Esophagus squamous epithelium (tissue), 5 donors: ENCODE data around the gene ALDH8A1. TPM values are rescaled to one million over a fixed set of nuclear protein-coding genes. Genes with fewer than 3 reads are reported as not detected.
"Not testable (repeated sequence)": the region's sequence is repeated elsewhere in the genome, so short reads cannot be mapped to it uniquely, and the experiment has no call there.

Experiments
- DNase-seq: peaks from one replicate; lab custom pipeline; 2025; lab: John Stamatoyannopoulos, UW
- H3K27ac ChIP-seq, 4 donors: fragments of 200-600 bp; sonication (generic); one replicate each; pipeline ENCODE4 v1.5.1; 2016 to 2019; ENCODE audit warnings: mild to moderate bottlenecking in 1 of 4
- H3K27me3 ChIP-seq, 4 donors: fragments of 200-600 bp; sonication (generic); 1 replicate in 3 of 4; 2 replicates in 1 of 4; pipeline versions ENCODE4 v1.5.1 to v1.6.0; 2017 to 2021; ENCODE audit warnings: antibody characterized with exemption in 1 of 4
- H3K36me3 ChIP-seq, 3 donors: fragments of 200-600 bp; sonication (generic); one replicate each; pipeline ENCODE4 v1.5.1; 2016 to 2019
- H3K4me1 ChIP-seq, 3 donors: fragments of 200-600 bp; sonication (generic); one replicate each; pipeline ENCODE4 v1.5.1; 2017 to 2019
- H3K4me3 ChIP-seq, 4 donors: fragments of 200-600 bp; sonication (generic); 1 replicate in 3 of 4; 2 replicates in 1 of 4; pipeline ENCODE4 v1.5.1; 2016 to 2019; ENCODE audit warnings: mild to moderate bottlenecking in 2 of 4, moderate library complexity in 1 of 4
- H3K9me3 ChIP-seq, 3 donors: fragments of 200-600 bp; sonication (generic); one replicate each; pipeline ENCODE4 v1.5.1; 2016 to 2019
- POLR2A ChIP-seq, 4 donors: fragments of 450-650 bp; IDR thresholded peaks; one replicate each; pipeline ENCODE4 v1.6.1; 2017; ENCODE audit warnings: antibody characterized with exemption in 4 of 4, mild to moderate bottlenecking in 4 of 4, moderate library complexity in 3 of 4
- WGBS, 2 donors: methylation state at CpG; one replicate each; pipeline ENCODE4 v1.1.5; 2018; 5-methylcytosine and 5-hydroxymethylcytosine counted together
- intact Hi-C: fragments of 100-400 bp; cut with DNase I; formaldehyde crosslinking; loops from one replicate; pipeline ENCODE4 v1.15.0; 2022
- total RNA-seq, 4 donors: library from RNA; depleted of rRNA; stranded (reverse); fragments of >200 nt; gene quantifications; one replicate each; pipeline ENCODE4 v1.1.0, GENCODE V29; 2016
- TF ChIP-seq, protein P1 (sequence below), 6 experiments: fragments of 450-650 bp in 4 of 6; fragments of 200-600 bp in 2 of 6; sonication (generic) in 2 of 6; IDR thresholded peaks; one replicate each; pipeline ENCODE4 v1.5.1; 2016 to 2019; ENCODE audit warnings: antibody characterized with exemption in 6 of 6, mild to moderate bottlenecking in 4 of 6, moderate library complexity in 4 of 6
- donor health status: DM: yes; HTN: yes; CAD: no.

ALDH8A1 gene
- total RNA-seq, 4 donors from 2014 or later = 0.13 to 0.76 (median 0.62) TPM; not detected in 1

DNA sequence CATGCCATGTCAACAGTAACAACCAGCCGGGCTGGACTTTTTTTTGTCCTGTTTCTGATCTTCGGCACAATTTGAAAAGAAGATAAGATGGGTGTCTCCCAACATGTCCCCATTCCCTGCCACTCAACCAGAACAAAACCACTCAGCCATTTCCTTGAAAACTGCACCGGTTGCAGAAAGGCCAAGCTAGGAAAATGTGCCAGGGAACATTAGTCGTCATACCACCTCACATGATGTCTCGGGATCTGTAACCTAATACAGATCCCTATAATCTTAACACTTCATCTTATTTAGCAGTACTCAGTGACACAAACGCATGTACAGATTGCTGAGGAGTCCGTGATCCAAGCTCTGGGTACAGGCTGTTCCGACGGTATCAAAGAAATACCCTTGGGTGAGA lies 46.5 kb downstream of the ALDH8A1 start:
- TF ChIP-seq, protein P1, sequence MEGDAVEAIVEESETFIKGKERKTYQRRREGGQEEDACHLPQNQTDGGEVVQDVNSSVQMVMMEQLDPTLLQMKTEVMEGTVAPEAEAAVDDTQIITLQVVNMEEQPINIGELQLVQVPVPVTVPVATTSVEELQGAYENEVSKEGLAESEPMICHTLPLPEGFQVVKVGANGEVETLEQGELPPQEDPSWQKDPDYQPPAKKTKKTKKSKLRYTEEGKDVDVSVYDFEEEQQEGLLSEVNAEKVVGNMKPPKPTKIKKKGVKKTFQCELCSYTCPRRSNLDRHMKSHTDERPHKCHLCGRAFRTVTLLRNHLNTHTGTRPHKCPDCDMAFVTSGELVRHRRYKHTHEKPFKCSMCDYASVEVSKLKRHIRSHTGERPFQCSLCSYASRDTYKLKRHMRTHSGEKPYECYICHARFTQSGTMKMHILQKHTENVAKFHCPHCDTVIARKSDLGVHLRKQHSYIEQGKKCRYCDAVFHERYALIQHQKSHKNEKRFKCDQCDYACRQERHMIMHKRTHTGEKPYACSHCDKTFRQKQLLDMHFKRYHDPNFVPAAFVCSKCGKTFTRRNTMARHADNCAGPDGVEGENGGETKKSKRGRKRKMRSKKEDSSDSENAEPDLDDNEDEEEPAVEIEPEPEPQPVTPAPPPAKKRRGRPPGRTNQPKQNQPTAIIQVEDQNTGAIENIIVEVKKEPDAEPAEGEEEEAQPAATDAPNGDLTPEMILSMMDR (IDR thresholded peaks at IDR 0.05) = no peak
- intact Hi-C loops = no loop called here
- Histone ChIP-seq H3K36me3 (no peaks in the 10 kb centered on the region), H3K9me3 (no peaks in the 10 kb centered on the region), H3K4me1 (peaks cover 0 to 27% (median 13%) of the 10 kb centered on the region in 3 donors), H3K4me3 (no peak overlapping the region), H3K27ac (peak overlapping the region; percentile 33 to 80 (median 76)), H3K27me3 (no peaks in the 10 kb centered on the region)
- no peak for DNase-seq
- 55 to 64% methylated on average over 9 of the region's 9 CpGs for WGBS, 2 donors

DNA sequence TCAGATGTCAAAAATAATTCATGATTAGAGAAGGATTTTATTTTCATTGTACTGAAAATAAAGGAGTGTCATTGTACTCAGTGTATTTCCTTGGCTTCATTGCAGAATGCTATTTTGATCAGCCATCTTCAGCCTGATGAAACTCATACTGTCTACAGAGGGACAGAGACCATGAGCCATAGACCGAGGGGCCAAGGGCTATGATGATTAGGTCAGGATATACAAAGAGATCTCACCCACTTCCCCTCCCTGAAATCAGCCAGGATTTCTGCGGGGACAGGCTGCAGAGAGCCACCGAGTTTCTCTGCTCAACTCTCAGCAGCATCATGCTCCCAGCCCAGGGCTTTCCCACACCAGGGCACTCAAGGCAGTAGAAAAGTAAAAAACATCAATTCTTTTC lies 47.0 kb downstream of the ALDH8A1 start:
- TF ChIP-seq, protein P1 (IDR thresholded peaks at IDR 0.05) = no peak
- no peak for TF ChIP-seq POLR2A (IDR thresholded peaks at IDR 0.05)
- Histone ChIP-seq H3K9me3 (no peaks in the 10 kb centered on the region), H3K4me1 (peaks cover 0 to 22% (median 9%) of the 10 kb centered on the region in 3 donors), H3K4me3 (no peak overlapping the region), H3K27me3 (no peaks in the 10 kb centered on the region), H3K36me3 (no peaks in the 10 kb centered on the region), H3K27ac (peak overlapping the region; percentile 33 to 80 (median 76))
- WGBS, 2 donors = 56 to 75% methylated on average over 2 to 3 of the region's 3 CpGs
- intact Hi-C loops = no loop called here
- DNase-seq = no peak

DNA sequence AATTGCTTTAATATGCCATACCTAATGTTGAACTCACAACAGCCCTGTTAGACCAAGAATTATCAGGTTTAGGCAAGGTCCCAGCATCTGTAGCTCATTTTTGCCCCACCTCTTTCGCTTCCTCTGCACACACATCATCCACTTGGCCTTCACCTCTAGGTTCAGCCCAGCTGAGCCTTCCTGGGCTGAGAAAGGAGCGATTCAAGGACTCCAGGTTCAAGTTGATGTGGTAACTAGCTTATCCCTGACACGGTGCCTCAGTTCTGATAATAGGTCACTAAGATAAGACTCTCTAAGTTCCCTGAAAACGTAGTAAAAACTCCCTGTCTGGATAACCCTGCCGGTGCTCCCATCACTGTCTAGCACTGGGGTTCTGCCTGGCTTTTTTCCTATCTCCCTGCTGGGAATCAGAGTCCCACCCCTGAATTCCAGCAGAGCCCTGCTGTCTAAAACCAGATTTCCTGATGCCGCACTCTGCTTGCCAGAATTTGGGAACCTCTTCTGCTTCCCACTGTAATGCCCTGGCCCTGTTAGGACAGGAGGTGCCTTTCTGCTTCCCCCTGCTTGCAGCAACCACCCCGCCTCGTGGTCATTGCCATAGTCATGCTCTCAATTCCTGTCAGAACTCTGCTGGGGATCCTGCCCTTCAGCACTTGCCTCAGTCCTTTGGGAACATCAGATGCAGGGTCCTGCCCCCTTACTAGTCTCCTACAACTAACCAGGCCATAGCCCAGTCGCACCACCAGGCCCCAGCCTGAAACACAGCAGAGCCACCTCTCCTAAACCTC lies 47.6 kb downstream of the ALDH8A1 start:
- TF ChIP-seq POLR2A (IDR thresholded peaks at IDR 0.05) = no peak
- TF ChIP-seq, protein P1 (IDR thresholded peaks at IDR 0.05) = no peak
- no peaks in the 10 kb centered on the region for H3K9me3 ChIP-seq
- H3K4me1 ChIP-seq = peaks cover 0 to 22% (median 9%) of the 10 kb centered on the region in 3 donors
- 77 to 80% methylated on average over 8 to 9 of the region's 9 CpGs for WGBS, 2 donors
- peak overlapping the region in 3 of 4 donors; percentile 72 to 80 (median 79) for H3K27ac ChIP-seq
- H3K36me3 ChIP-seq = no peaks in the 10 kb centered on the region
- intact Hi-C loops = no loop called here
- no peak overlapping the region for H3K4me3 ChIP-seq
- DNase-seq = no peak
- H3K27me3 ChIP-seq = no peaks in the 10 kb centered on the region

DNA sequence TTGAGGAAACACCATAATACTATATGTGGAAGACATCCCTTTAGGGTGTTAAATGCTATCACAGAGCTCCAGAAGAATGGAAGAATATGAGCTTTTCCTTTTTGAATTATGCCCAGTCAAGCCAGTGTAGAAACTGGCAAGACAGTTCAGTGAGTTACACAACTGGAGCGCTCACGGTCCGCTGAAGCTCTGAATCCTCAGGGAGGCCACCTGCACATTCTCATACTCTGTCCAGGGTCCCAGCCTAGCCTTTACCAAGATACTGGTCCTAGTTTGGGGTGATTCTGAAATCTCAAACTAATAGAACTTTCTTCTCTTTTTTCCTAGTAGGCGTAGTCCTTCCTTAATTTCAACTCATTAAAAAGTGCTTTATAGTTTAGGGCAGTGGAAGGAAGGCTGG lies 51.3 kb downstream of the ALDH8A1 start:
- TF ChIP-seq, protein P1 (IDR thresholded peaks at IDR 0.05) = no peak
- TF ChIP-seq POLR2A (IDR thresholded peaks at IDR 0.05) = no peak

DNA sequence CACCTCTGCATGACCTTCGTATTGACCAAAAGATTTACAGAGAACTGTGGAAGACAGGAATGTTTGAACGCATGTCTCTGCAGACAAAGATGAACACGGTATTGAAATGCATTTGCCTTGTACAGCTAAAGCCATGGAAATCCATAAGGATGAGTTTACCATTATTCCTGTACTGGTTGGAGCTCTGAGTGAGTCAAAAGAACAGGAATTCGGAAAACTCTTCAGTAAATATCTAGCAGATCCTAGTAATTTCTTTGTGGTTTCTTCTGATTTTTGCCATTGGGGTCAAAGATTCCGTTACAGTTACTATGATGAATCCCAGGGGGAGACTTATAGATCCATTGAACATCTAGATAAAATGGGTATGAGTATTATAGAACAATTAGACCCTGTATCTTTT lies 51.7 kb downstream of the ALDH8A1 start:
- DNase-seq, H3K4me3 ChIP-seq, intact Hi-C loops: not testable (repeated sequence)

More for the DNA sequence above, 51.3 kb downstream of the ALDH8A1 start:
- 84 to 86% methylated on average over 4 of the region's 4 CpGs for WGBS, 2 donors
- intact Hi-C loops = no loop called here
- Histone ChIP-seq H3K9me3 (no peaks in the 10 kb centered on the region), H3K36me3 (no peaks in the 10 kb centered on the region), H3K4me3 (no peak overlapping the region), H3K4me1 (peaks cover 0 to 18% (median 9%) of the 10 kb centered on the region in 3 donors), H3K27me3 (no peaks in the 10 kb centered on the region), H3K27ac (no peak overlapping the region)
- no peak for DNase-seq

More for the DNA sequence above, 51.7 kb downstream of the ALDH8A1 start:
- H3K9me3 ChIP-seq, H3K36me3 ChIP-seq, H3K27me3 ChIP-seq, H3K27ac ChIP-seq: not testable (repeated sequence)
- 84 to 86% methylated on average over 4 to 5 of the region's 5 CpGs for WGBS, 2 donors
- peaks cover 0 to 14% (median 7%) of the 10 kb centered on the region in 3 donors for H3K4me1 ChIP-seq
